Measurements from ENCODE around the gene ZBED5. TPM values are rescaled to one million over a fixed set of nuclear protein-coding genes. Genes with fewer than 3 reads are reported as not detected.
"Not testable (repeated sequence)": the region's sequence is repeated elsewhere in the genome, so short reads cannot be mapped to it uniquely, and the experiment has no call there.

ZBED5 gene
- total RNA-seq, result 56.3 TPM

DNA sequence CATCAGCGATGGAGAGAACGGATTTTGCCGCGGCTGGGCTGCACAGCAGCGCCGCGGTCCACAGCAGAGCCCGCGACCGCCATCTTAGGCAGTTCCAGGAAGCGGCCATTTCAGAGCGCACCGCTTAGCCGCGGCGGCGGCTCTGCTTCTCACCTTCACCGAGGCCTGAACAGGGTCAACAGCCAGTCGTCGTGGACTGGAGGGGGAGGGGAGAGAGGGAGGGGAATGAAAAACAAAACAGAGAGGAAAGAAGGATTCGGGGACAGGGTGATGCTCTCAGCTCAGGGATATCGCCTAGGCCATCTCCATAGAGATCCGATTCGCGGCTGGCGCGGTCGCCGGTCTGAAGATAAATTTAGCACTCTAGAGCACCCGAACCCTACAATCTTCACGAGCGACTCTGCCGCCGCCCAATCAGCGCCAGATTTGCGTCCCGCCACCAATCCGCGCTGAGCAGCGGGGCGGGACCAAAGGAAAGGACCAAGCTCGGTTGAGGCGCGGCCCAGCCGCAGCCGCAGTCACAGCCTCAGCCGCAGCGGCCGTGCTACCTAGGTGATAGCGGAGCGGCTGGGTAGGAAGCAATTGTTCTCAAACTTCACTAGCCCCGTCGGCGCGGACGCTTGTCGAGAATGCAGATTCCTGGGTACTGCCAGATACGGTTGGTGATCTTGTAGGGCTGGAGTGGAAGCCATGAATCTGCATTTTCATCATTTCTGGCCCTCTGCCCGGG lies at the start of gene ZBED5:
ZBED5 (minus strand) TSS at position 345 of the 730 bp plus-strand sequence. CDS start 3,108 bp downstream, outside the sequence.
- peak; percentile 98 for DNase-seq (ENCODE audit: low spot score)
- peak; percentile 99 for ATAC-seq
- intact Hi-C loops (cut with DNase I), result loop anchor here (5.0 kb wide), 1 partner anchor 51 kb away; the partner anchor contains the start of gene EIF4G2

DNA sequence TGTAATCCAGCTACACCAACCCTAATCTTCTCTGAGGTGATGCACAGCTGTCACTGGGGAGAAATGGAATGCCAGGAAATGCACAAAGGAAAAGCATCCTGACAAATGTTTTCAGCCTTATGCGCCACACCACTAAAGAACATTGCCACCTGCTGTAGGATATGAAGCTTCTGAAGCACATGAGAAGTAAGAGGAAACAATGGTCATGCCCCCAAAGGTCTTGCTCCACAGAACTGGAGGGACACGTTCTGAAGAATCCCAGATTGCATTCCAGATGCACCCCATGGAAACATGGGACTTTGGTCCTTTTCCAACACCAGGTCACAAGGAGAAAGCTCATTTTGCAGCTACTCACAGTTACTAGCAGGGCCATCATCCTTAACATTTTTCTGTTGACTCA lies 48.7 kb upstream of the ZBED5 start:
- ATAC-seq (no peak), DNase-seq (ENCODE audit: low spot score) (no peak)
- intact Hi-C loops (cut with DNase I), result no loop called here

DNA sequence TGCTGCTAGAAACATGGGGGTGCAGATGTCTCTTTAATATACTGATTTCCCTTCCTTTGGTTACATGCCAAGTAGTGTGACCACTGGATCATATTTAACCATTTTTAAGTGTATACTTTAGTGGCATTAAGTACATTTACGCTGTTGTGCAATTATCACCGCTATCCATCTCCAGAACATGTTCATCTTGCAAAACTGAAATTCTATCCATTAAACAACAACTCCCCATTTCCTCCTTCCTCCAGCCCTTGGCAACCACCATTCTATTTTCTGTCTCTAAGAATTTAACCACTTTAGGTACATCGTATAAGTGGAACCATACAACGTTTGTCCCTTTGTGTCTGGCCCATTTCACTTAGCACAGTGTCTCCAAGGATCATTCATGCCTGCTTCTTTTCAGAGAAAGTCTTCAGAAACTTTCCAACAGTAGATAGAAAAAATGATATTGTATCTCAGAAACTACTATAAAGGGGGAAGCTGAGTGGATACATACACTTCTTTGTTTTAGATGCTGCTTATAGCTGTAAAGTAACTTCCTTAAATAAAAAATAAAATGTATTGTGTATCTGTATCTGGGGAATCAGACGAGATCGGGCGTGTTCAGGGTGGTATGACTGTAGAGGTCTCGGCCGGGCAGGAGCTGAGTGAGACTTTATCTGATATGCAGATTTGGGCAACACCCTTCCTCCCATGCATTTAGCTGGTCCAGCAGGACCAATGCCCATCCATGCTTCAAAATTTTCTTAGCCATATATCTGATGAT lies 44.6 kb upstream of the ZBED5 start:
- no peak for ATAC-seq
- DNase-seq (ENCODE audit: low spot score), result no peak
- intact Hi-C loops (cut with DNase I), result no loop called here

DNA sequence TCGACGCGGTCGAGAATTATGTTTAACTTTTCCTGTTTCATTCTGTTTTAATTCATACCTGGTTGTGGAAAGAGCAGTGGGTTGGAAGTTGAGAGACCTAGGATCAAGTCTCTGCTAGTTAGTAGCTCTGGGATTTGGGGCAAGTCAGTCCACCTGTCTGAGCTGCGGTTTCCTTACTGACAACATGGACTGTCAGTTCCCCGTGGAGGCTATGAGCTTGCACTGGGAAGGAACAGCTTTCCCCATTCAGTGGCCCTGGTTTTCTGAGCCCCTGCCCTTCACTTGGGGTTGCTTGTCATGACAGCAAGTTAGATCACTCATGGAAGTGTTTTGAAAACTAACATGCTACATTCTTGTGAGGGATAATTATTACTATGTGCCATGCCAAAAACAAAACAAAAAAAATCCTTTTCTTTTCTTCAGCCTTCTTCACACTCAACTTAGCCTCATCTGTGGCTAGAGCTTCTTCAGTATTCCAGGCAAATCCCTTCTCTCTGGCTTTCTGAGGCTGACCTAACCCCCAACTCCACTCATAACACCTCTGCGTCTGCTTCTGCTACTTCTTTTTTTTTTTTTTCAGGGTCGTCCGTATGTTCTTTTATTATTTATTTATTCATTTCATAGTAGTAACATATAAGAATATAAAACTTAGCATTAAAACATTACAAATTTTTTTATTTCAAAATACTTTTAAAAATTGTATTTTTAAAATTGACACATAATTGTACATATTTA lies 43.0 kb upstream of the ZBED5 start:
- intact Hi-C loops (cut with DNase I), result no loop called here
- DNase-seq (ENCODE audit: low spot score) (no peak), ATAC-seq (no peak)

DNA sequence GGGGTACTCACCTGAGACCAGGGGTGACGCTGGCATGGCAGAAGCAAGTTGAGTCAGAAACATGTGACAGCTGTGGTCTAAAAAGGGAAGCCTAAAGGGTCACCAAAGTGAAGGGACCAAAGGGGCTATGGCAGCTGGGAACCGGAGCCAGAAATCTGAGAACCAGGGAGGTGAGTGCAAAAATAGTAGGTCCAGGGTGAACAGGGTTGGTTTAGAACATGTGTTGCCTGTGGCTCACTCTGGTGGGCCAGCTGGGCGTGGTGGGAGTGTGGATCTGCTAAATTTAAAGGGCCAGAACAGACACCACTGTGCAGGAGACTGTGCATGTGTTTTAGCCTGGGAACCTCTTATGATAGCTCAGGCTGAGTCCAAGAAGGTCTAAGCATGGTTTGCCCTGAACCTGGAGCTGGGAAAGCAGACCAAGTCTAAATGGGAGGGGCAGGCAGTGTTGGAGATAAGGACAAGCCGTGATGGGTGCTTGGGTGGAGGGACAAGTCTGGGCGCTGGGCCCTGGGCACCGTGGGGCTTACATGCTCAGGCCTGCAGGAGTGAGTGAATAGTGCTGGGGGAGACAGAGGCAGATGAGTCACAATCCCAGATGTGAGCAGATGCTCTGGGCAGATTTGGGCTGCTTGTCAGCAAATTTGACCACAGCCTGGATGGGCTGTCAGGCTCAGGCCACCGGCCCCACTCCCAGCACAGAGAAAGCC lies 41.4 kb upstream of the ZBED5 start:
- ATAC-seq (peak; percentile 70), DNase-seq (ENCODE audit: low spot score) (peak; percentile 60)
- intact Hi-C loops (cut with DNase I), result no loop called here

DNA sequence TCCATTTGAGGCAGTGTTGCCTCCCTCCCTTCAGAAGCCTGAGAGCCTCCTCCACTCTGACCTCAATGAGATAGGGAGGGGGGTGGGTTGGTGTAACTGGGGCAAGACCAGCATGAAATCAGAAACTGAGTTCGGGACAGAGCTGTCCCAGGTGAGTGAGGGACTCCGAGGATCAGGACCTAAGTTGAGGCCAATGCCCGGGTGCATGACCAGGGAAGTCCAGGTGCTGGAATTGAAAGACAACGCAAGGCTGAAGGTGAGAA lies 40.8 kb upstream of the ZBED5 start:
- intact Hi-C loops (cut with DNase I), result no loop called here
- no peak for ATAC-seq
- no peak for DNase-seq (ENCODE audit: low spot score)

DNA sequence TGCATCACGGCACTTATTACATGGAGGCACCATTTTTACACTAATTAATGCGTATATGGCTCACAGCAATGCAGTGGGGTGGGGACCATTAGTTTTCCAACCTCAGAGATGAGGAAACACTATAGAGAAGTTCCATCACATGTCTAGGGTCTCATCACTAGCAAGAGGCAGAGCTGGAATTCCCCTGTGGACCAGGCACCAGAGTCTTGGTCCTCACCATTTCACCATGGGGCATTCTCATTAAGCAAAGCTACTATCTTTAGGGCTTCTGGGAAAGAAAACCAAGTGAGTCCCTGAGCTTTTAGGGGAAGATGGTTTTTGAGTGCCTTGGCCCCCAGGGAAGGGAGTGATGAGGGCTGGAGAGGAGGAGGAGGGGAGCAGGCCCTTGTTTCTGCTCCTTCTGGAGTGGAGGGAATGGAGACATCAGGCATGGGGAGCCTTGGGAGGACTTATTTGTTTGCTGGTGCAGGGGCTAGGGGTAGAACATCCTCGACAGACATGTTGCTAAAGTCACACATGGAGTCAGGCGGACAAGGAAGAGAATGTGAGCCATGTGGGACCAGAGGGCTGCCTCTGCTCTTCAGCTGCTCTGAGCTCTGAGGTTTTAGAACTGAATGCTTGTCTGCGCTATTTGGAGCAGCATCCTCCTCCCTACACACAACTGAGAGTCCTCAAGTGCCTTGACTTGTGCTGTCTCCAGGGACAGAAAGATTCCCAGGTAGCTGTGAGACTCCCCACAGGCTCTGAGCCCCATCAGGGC lies 40.3 kb upstream of the ZBED5 start:
- no peak for ATAC-seq
- DNase-seq (ENCODE audit: low spot score), result no peak
- intact Hi-C loops (cut with DNase I), result no loop called here

DNA sequence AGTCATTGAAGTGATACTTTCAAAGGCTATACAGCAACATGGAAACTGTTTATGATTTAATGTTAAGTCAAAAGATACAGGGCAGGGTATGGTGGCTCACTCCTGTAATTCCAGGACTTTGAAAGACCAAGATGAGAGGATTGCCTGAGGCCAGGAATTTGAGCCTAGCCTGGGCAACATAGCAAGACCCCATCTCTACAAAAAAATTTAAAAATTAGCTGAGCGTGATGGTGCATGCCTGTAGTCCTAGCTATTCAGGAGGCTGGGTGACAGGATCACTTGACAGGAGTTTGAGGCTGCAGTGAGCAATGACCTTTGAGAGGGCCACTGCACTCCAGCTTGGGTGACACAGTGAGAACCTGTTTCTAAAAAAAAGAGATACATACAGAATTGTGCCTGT lies 39.3 kb upstream of the ZBED5 start:
- ATAC-seq, result no peak
- intact Hi-C loops (cut with DNase I), result no loop called here
- no peak for DNase-seq (ENCODE audit: low spot score)

DNA sequence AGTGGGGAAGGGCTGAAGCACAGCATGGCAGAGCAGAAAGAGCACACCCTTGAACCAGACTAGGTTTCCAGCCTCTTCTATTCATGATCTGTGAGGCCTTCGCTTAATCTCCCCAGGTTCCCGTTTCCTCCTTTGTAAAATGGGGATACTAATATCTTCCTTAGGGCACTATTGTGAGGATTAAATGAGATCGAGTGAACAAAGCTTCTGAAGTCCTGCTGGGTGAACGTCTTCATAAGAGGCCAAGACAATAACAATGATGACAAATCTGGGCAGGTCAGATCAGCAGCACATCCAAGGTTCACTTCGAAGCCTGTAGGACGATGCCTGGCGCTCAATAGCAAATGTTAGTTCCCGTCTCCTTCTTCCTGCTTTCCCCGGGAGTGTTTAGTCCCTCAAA lies 38.6 kb upstream of the ZBED5 start:
- no peak for DNase-seq (ENCODE audit: low spot score)
- intact Hi-C loops (cut with DNase I), result no loop called here
- ATAC-seq, result no peak

DNA sequence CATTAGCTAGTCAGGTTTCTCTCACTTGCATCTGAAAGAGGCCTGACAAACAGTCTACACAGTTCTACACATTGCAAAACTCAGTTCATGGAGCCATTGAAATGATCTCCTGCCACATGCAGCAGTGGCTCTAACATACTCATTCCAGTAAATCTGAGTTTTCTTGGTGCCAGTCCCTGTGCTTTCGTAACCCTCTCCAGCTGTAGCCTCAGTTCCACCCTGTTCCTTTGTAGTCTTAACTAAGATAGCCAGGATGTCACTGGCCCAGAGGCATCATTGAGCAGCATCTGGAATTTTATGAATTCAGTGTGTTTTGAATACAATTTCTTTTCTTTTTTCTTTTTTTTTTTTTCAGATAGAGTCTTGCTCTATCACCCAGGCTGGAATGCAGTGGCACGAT lies 37.4 kb upstream of the ZBED5 start:
- intact Hi-C loops (cut with DNase I), result no loop called here
- ATAC-seq (no peak), DNase-seq (ENCODE audit: low spot score) (no peak)

DNA sequence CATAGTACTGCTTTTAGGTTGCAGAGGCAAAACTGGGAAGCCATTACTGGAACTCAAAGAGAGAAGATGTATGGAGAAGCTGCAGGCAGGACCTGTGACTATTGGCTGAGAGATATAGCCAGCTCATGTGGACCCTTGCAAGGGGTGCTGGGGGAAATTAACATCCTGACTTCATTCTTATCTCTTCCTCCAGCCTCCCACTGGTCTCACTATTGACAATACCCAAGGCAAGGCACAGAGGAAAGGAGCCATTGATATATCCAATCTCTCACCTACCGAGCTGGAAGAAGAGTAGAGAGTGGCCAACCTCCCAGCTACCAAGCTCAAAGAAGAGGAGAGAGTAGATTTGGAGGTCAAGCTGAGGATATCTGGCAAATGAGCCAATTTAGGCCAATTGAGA lies 36.8 kb upstream of the ZBED5 start:
- intact Hi-C loops (cut with DNase I), result no loop called here
- no peak for DNase-seq (ENCODE audit: low spot score)

DNA sequence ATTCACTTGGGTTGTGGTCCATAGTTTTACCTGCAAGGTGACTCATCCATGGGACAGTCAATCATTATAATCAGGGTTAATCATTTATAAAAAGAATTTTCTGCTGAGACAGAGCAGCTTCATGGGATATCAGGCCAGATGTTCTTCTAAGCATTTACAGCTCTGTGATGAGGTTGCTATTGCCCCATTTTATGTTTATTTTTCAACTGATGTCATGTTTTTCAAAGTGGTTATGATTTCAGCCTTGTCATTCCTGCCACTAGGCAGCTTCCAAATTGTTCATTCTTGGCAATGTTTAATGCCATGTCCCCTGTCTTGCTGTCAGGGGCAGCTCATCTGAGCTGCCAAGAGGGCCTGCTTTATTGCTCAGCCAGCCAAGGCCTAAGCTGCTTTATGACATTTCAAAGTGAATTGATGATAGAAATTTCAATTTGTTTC lies 35.9 kb upstream of the ZBED5 start:
- ATAC-seq (peak; percentile 60), DNase-seq (ENCODE audit: low spot score) (no peak)
- intact Hi-C loops (cut with DNase I), result no loop called here

More for the DNA sequence above, 36.8 kb upstream of the ZBED5 start:
- no peak for ATAC-seq

DNA sequence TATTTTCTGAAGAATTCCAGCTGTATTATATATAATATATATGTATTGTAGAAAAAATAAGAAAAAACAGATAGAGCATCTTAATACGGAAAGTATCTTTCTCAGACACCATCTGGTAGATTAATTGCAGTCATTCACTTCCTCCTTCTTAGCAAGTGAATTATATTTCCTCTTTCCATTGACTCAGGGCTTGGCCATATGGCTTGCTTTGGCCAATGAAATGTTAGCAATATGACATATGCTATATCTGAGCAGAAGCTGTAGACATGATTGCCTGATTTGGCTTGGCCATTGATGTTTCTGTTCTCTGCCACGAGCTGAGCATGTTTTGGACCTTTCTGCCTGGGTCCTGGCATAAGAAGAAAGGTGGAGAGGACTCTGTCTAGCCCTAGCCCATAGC lies 34.4 kb upstream of the ZBED5 start:
- intact Hi-C loops (cut with DNase I), result no loop called here
- ATAC-seq, result no peak
- DNase-seq (ENCODE audit: low spot score), result no peak

DNA sequence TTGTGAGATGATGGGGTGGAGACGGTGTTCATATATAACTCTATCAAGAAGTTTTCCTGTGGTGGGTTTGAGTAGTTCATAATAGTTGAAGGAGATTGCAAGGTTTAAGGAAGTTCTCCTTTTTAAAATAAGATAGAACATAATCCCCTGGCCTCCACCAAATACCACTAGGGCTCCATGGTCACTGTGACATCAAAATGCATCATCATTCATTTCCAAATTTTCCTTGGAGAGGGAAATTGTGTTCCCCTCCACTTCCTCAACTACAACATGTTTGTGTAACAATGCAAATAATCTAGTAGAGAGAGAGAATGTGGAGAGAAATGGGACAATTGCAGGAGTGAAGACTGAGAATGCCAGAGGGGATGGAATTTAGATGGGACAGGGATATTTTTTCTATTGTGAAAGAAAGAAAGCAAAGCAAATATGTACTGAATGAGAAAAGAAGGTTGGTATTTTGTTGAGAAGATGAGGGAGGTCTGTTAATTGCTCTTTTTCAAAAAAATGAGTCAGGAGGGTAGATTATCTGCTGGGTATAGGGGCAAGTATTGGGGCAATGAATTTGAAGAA lies 33.4 kb upstream of the ZBED5 start:
- intact Hi-C loops (cut with DNase I), result no loop called here
- DNase-seq (ENCODE audit: low spot score) (no peak), ATAC-seq (no peak)

DNA sequence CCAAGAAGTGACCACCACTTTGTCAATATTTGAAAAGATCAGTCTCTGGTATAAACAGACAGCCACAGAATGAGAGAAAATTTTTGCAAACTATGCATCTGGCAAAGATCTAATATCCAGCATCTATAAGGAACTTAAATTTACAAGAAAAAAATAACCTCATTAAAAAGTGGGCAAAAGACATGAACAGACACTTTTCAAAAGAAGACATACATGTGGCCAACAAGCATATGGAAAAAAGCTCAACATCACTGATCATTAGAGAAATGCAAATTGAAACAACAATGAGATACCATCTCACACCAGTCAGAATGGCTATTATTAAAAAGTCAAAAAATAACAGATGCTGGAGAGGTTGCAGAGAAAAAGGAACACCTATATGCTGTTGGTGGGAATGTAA lies 32.2 kb upstream of the ZBED5 start:
- ATAC-seq; intact Hi-C loops (cut with DNase I); DNase-seq (ENCODE audit: low spot score): not testable (repeated sequence)

DNA sequence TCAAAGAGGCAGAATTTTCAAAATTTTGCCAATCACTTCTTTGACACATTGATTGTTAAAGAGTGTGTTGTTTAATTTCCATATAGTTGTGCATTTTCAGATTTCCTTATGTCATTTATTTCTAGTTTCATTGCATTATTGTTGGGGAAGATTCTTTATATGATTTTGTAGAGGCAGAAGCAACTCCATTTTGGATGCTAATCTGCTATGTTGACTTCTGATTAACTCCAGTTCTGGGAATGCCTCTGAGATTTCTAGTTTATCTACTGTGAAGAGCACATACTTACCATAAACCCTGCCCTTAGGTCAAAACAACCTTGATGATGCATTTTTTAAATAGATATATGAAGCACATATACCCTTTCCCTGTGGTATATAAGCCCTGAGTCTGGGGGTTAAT lies 29.5 kb upstream of the ZBED5 start:
- ATAC-seq, result no peak
- intact Hi-C loops (cut with DNase I), result no loop called here
- no peak for DNase-seq (ENCODE audit: low spot score)

DNA sequence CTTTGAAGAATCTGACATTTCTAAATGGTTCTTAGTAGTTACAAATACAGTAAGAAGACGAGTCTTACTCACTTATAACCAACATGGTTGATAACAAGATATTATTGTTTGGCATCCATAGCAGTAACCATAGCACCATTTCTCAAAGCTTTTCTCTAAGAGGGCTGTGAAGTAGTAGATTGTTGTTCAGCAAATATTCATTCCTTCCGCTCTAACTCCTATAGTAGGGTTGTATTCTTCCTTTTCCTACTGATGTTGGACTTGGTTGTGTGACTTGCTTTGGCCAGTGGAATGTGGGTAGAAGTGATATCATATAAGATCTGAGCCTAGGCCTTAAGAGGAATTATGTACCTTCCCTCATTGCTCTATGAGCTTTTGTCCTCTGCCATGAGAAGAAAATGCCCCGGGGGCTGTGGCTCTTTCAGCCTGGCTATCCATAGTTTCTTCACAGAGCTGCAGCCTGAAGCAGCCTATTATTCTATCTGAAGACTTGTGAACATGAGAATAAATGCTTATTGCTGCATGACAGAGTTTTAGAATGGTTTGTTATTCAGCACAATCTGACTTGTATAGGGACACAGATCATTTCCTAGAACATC lies 28.9 kb upstream of the ZBED5 start:
- ATAC-seq, result no peak
- intact Hi-C loops (cut with DNase I), result no loop called here
- DNase-seq (ENCODE audit: low spot score), result no peak

DNA sequence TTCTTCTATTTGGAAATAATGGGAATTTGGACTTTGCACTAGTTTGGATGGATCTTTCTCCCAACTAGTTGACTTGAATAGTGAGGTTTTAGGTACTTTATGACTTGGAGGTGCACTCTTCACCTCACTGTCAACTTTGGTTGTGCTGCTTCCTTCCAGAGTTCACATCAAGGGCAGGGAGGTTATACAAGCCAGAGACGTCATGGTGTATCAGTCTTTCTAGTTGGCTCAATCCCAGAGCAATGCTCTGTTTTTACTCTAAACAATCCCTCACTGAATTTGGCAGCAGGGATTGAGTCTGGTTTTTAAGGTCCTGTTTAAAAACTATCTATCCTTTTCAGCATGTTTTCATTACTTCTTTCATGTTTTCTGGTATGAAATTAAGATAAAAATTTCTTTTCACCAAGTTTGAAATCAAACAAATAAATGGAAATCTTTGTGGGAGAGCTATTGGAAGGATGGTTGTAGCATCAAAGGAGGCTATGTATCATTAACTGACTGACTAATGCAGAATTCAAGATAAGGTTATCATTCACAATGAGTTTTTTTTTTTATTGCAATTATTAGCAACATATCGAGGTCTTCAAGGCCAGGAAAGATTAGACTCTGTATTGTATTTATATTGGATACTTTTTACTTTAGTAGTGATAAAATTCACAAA lies 28.0 kb upstream of the ZBED5 start:
- no peak for ATAC-seq
- intact Hi-C loops (cut with DNase I), result no loop called here
- no peak for DNase-seq (ENCODE audit: low spot score)

Data from sciatic nerve (tissue), 2 donors.